K562 treated with DMSO at 1 percent for 12 hours (cell line): Measurements from ENCODE around the gene TTLL10. TPM values are rescaled to one million over a fixed set of nuclear protein-coding genes. Genes with fewer than 3 reads are reported as not detected.

Experiments
- total RNA-seq: library from RNA; unstranded; fragments of 300-600 nt; gene quantifications from 2 replicates; pipeline ENCODE4 v1.2.3, GENCODE V29; 2022; ENCODE audit not compliant: insufficient read depth

TTLL10 gene, protein sequence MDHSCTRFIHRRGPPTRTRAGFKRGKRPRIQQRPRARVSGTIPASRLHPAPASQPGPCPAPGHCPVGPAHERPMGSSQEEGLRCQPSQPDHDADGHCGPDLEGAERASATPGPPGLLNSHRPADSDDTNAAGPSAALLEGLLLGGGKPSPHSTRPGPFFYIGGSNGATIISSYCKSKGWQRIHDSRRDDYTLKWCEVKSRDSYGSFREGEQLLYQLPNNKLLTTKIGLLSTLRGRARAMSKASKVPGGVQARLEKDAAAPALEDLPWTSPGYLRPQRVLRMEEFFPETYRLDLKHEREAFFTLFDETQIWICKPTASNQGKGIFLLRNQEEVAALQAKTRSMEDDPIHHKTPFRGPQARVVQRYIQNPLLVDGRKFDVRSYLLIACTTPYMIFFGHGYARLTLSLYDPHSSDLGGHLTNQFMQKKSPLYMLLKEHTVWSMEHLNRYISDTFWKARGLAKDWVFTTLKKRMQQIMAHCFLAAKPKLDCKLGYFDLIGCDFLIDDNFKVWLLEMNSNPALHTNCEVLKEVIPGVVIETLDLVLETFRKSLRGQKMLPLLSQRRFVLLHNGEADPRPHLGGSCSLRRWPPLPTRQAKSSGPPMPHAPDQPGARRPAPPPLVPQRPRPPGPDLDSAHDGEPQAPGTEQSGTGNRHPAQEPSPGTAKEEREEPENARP
- not detected in 2 replicates for total RNA-seq

GRCh38 chr1:1173793-1174415, at the start of gene TTLL10:
TTLL10 (plus strand) TSS chr1:1173880; CDS start chr1:1179216, 5,336 bp downstream.

DNA sequence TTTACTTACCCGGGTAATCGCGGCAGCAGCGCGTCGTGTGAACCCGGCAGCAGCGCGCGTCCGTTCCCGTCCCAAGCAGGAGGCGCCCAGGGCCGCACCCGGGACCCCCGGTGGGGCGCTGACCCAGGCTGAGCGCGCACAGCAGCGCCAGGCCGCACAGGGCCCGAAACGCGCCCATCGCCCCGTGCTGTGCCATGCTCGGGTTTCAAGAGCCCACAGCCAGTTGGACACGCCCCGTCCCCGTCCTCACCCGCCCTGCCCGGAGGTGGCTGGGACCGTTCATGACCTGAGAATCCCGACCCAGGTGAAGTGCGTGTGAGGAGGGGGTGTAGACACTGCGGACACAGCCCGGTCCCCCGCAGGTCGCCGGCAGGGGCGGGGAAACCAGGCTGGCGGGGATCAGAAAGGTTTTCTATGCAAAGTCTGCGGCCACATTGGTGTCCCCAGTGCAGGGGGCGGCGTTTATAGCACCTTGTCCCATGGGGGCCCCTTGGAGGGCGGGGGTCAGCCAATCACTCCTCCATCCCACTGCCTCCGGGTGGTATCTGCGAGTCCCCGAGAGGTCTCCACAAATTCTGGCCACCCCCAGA, 32.8 kb downstream of the TTLL10 start, which contains the start of gene TNFRSF18:
Gene TNFRSF18, minus strand, starts transcription at position 217 of the 590 bp plus-strand sequence. Its CDS starts 21 bp downstream, at position 196.

DNA sequence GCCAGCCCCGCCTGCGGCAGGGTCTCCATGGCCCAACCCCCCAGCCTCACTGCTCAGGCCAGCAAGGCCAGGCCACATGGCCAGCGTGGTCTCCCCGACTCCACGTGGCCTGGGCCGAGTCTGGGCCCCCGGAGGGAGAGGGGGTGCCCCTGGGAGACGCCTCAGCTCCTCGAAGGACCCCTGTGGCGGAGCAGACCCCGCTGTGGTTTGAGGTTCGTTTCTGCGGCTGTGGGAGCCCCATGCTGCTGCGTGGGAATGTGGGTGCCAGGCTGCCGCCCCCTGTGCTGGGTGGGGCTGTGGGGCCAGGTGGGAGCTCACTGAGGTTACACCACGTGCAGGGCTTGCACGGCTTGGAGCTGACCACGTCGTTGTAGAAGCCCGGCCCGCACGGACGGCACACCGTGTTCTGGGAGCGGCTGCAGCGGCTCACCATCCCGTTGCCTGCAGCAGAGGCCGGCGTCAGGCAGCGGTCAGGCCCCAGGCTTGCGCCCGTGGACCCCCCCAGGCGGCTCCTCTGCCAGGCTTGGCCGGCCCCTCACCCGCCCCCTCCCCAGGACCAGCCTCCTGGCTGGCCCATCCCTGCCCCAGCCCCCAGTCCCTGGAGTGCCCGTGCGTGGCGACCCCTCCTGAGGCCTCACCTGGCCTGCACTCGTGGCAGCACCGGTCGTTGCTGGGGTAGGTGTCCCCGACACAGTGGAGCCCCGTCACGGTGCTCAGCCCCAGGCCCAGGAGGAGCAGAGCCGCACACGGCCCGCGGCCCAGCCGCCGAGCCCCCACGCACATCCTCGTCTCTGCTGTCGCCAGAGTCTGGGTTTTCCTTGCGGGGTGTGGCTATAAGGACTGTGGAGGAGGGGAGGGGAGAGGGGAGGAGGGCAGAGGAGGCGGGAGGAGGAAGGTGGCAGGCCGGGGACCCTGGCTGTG, 39.9 kb downstream of the TTLL10 start, which contains the start of gene TNFRSF4:
Gene TNFRSF4, minus strand, starts transcription at position 809 of the 921 bp plus-strand sequence. Its CDS starts 26 bp downstream, at position 783.

GRCh38 chr1:1231400-1232207, 57.9 kb downstream of the TTLL10 start, which contains the start of gene SDF4:
SDF4 (minus strand) TSS chr1:1232001; CDS start chr1:1228772, 3,229 bp downstream.

GRCh38 chr1:1232208-1232795, 58.6 kb downstream of the TTLL10 start, which contains the start of gene B3GALT6:
B3GALT6 (plus strand) TSS chr1:1232237; CDS start chr1:1232279, 42 bp downstream.

DNA sequence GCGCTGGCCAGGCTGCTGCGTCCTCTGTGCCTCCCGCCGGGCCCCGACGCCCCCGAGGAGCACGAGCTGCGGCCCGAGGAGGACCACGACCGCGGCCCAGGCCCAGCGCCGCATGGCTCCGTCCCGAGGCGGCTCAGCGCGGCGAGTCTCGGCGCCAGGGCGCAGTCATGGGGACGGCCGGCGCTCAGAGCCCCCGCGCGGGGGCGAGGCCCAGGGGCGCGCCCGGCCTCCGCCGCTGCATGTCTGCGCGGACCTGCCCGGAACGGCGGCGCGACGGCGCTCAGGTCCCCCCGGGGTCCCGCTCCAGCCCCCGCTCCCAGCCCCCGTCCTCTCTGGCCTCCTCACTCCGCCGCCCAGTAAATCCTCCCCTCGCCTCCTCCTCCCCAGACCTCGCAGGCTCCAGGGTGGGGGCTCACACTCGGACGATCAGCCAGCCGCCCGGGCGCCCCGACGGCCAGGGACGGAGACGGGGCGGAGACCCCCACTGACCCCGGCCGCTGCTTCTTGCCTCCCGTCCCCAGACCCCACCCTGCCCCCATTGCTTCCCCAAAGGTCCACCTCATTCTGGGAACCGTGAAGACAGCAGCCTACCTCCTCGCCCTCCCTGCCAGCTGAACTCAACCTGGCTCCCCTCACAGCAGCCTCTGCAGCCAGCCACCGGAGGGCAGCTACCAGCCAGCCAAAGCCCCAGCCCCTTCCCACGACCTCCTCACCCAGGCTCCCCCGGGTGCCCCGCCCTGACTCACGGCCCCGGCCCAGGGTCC, 73.1 kb downstream of the TTLL10 start, which contains the start of gene C1QTNF12:
Gene C1QTNF12, minus strand, starts transcription at position 146 of the 764 bp plus-strand sequence. Its CDS starts 32 bp downstream, at position 114.

Other genes starting within 250 kb of the TTLL10 start
- gene SAMD11, start 250.0 kb upstream of the TTLL10 start, total RNA-seq = 11.5 and 17.7 TPM in 2 replicates
- gene NOC2L, start 214.6 kb upstream of the TTLL10 start, total RNA-seq = 118 and 136 TPM in 2 replicates
- 10.6 and 14.5 TPM in 2 replicates for gene KLHL17, start 213.3 kb upstream of the TTLL10 start, total RNA-seq
- 0.34 and 0.36 TPM in 2 replicates for gene PLEKHN1, start 207.4 kb upstream of the TTLL10 start, total RNA-seq
- not detected in 2 replicates for gene PERM1, start 191.8 kb upstream of the TTLL10 start, total RNA-seq
- gene HES4, start 173.8 kb upstream of the TTLL10 start, total RNA-seq = 20.6 and 29.0 TPM in 2 replicates
- 83.6 and 158 TPM in 2 replicates for gene ISG15, start 160.4 kb upstream of the TTLL10 start, total RNA-seq
- 34.6 and 62.3 TPM in 2 replicates for gene AGRN, start 153.8 kb upstream of the TTLL10 start, total RNA-seq
- gene RNF223, start 99.6 kb upstream of the TTLL10 start, total RNA-seq = not detected in 2 replicates
- 18.6 and 20.1 TPM in 2 replicates for gene C1orf159, start 57.8 kb upstream of the TTLL10 start, total RNA-seq
- gene TNFRSF18, start 32.7 kb downstream of the TTLL10 start, total RNA-seq = not detected in 2 replicates
- not detected in 2 replicates for gene TNFRSF4, start 40.3 kb downstream of the TTLL10 start, total RNA-seq
- gene SDF4, start 58.1 kb downstream of the TTLL10 start, total RNA-seq = 225 and 241 TPM in 2 replicates
- gene B3GALT6, start 58.4 kb downstream of the TTLL10 start, total RNA-seq = 10.9 and 12.4 TPM in 2 replicates
- gene C1QTNF12, start 72.8 kb downstream of the TTLL10 start, total RNA-seq = 1.5 TPM in 1 of 2 replicates, not detected in the other
- gene UBE2J2, start 100.0 kb downstream of the TTLL10 start, total RNA-seq = 113 and 137 TPM in 2 replicates
- 1.6 and 1.8 TPM in 2 replicates for gene SCNN1D, start 106.6 kb downstream of the TTLL10 start, total RNA-seq
- 32.4 and 42.0 TPM in 2 replicates for gene ACAP3, start 134.1 kb downstream of the TTLL10 start, total RNA-seq
- 55.4 and 63.1 TPM in 2 replicates for gene PUSL1, start 134.7 kb downstream of the TTLL10 start, total RNA-seq
- gene INTS11, start 150.8 kb downstream of the TTLL10 start, total RNA-seq = 176 and 179 TPM in 2 replicates
- gene CPTP, start 150.9 kb downstream of the TTLL10 start, total RNA-seq = 25.3 and 37.2 TPM in 2 replicates
- gene TAS1R3, start 157.4 kb downstream of the TTLL10 start, total RNA-seq = 0.51 and 0.98 TPM in 2 replicates
- gene DVL1, start 175.5 kb downstream of the TTLL10 start, total RNA-seq = 71.5 and 80.2 TPM in 2 replicates
- 9.5 and 9.6 TPM in 2 replicates for gene MXRA8, start 184.7 kb downstream of the TTLL10 start, total RNA-seq
- 226 and 364 TPM in 2 replicates for gene AURKAIP1, start 201.3 kb downstream of the TTLL10 start, total RNA-seq
- gene CCNL2, start 225.5 kb downstream of the TTLL10 start, total RNA-seq = 73.7 and 213 TPM in 2 replicates
- gene MRPL20, start 233.4 kb downstream of the TTLL10 start, total RNA-seq = 103 and 150 TPM in 2 replicates
- gene ANKRD65, start 247.4 kb downstream of the TTLL10 start, total RNA-seq = not detected in 2 replicates